Brain microvascular endothelial cell (primary cell): ENCODE data around the gene RAB20.
"Not testable (repeated sequence)": the region's sequence is repeated elsewhere in the genome, so short reads cannot be mapped to it uniquely, and the experiment has no call there.

Experiments
- DNase-seq: peaks from one replicate; pipeline ENCODE4 v3.0.0-alpha.2; 2020
- H3K27ac ChIP-seq: fragments of 250-450 bp; sonication (Bioruptor Pico); 2 replicates; pipeline ENCODE4 v1.5.1; 2020; ENCODE audit warnings: mild to moderate bottlenecking, moderate library complexity
- H3K27me3 ChIP-seq: fragments of 250-450 bp; sonication (Bioruptor Pico); replicated peaks from 2 replicates; pipeline ENCODE4 v1.5.1; 2020; ENCODE audit warnings: mild to moderate bottlenecking
- H3K36me3 ChIP-seq: fragments of 250-450 bp; sonication (Bioruptor Pico); replicated peaks from 2 replicates; pipeline ENCODE4 v1.5.1; 2020; ENCODE audit warnings: mild to moderate bottlenecking
- H3K4me3 ChIP-seq: 2 replicates; pipeline ENCODE4 v1.5.1; 2011; ENCODE audit warnings: low read depth, mild to moderate bottlenecking, control low read depth, low read length, moderate library complexity
- in situ Hi-C: cut with HindIII; loops from 2 replicates; pipeline ENCODE4 v1.10.0; 2017; ENCODE audit warnings: low sequenced_read_pairs, low pct_ligation_motif_present
- TF ChIP-seq, protein P1 (sequence below): IDR thresholded peaks from 2 replicates; pipeline ENCODE4 v1.5.1; 2011; ENCODE audit warnings: low read depth, mild to moderate bottlenecking, moderate library complexity, low read length, control low read depth, inconsistent platforms; ENCODE audit errors: missing control alignments

The RAB20 gene

DNA sequence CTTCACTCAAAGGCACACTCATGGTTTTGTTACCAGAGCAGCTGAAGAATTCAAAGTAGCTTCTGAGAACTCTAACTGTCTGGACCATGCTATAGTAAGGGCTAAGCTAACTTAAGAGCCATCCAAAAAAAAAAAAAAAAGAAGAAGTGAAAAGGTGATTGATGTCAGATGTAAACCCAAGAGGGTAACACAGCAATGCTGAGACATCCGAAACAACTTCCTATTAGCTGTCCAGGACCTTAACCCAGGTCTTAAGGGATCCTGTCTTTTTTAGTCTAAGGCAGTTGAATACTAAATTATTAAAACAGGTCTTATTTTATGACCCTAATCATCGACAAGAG lies 11.2 kb upstream of the RAB20 start:
- H3K36me3 ChIP-seq: no peaks in the 10 kb centered on the region
- TF ChIP-seq, protein P1, sequence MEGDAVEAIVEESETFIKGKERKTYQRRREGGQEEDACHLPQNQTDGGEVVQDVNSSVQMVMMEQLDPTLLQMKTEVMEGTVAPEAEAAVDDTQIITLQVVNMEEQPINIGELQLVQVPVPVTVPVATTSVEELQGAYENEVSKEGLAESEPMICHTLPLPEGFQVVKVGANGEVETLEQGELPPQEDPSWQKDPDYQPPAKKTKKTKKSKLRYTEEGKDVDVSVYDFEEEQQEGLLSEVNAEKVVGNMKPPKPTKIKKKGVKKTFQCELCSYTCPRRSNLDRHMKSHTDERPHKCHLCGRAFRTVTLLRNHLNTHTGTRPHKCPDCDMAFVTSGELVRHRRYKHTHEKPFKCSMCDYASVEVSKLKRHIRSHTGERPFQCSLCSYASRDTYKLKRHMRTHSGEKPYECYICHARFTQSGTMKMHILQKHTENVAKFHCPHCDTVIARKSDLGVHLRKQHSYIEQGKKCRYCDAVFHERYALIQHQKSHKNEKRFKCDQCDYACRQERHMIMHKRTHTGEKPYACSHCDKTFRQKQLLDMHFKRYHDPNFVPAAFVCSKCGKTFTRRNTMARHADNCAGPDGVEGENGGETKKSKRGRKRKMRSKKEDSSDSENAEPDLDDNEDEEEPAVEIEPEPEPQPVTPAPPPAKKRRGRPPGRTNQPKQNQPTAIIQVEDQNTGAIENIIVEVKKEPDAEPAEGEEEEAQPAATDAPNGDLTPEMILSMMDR: no peak
- no peak for DNase-seq
- no peak overlapping the region for H3K27ac ChIP-seq
- no peak overlapping the region for H3K4me3 ChIP-seq
- peaks cover 5% of the 10 kb centered on the region for H3K27me3 ChIP-seq
- in situ Hi-C loops: no loop called here

- in situ Hi-C loops: no loop called here
- no peak overlapping the region for H3K4me3 ChIP-seq
- no peak for DNase-seq
- peaks cover 5% of the 10 kb centered on the region for H3K27me3 ChIP-seq
- no peaks in the 10 kb centered on the region for H3K36me3 ChIP-seq
- H3K27ac ChIP-seq: no peak overlapping the region
- TF ChIP-seq, protein P1: no peak
Observed at GRCh38 chr13:110571896-110572777, 10.6 kb upstream of the RAB20 start.

DNA sequence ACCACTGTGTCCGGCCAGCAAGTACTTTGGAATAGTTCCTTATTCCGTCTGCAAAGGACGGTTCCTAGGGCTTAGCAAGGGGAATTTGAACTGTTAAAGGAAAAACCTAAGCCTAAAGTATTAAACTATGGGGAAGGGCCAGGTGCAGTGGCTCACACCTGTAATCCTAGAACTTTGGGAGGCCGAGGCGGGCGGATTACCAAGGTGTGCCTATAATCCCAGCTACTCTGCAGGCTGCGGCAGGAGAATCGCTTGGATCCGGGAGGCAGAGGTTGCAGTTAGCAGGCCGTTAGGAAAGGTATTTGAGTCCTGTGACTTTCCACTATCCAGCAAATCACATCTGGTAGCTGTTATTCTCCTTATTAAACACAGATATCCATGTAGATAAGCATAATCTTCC lies 9.4 kb upstream of the RAB20 start:
- in situ Hi-C loops: no loop called here
- H3K4me3 ChIP-seq: no peak overlapping the region
- TF ChIP-seq, protein P1: no peak
- DNase-seq: no peak
- no peak overlapping the region for H3K27ac ChIP-seq
- H3K36me3 ChIP-seq: no peaks in the 10 kb centered on the region
- H3K27me3 ChIP-seq: peaks cover 5% of the 10 kb centered on the region

- H3K36me3 ChIP-seq, H3K4me3 ChIP-seq, in situ Hi-C loops, H3K27me3 ChIP-seq, DNase-seq, H3K27ac ChIP-seq: not testable (repeated sequence)
Observed at GRCh38 chr13:110569962-110570361, 8.4 kb upstream of the RAB20 start.

DNA sequence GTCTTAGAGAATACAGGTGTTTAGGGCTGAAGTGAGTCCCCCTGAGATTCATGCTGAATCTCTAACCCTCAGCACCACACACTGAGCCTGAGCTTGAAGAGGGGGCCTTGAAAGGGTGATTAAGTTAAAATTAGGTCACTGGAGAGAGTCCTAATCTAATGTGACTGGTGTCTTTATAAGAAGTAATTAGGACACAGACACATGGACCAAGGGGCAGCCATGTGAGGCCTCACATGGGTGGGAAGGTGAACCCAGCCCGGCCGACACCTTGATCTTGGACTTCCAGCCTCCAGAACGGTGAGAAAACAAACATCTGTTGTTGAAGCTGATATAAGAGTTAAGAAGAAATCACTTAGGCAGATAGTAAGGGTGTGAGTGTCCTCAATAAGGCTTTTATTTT lies 7.1 kb upstream of the RAB20 start:
- DNase-seq: no peak
- Histone ChIP-seq H3K27me3 (peaks cover 2% of the 10 kb centered on the region), H3K27ac (no peak overlapping the region), H3K4me3 (no peak overlapping the region), H3K36me3 (no peaks in the 10 kb centered on the region)
- in situ Hi-C loops: no loop called here
- TF ChIP-seq, protein P1: no peak

GRCh38 chr13:110566171-110566570 lies 4.6 kb upstream of the RAB20 start:
- TF ChIP-seq, protein P1: no peak
- no peak for DNase-seq
- H3K36me3 ChIP-seq: no peaks in the 10 kb centered on the region
- in situ Hi-C loops: no loop called here
- no peaks in the 10 kb centered on the region for H3K27me3 ChIP-seq
- H3K4me3 ChIP-seq: no peak overlapping the region
- no peak overlapping the region for H3K27ac ChIP-seq
